Osteoblast (primary cell): ENCODE data around the gene CNPY1. TPM values are rescaled to one million over a fixed set of nuclear protein-coding genes. Genes with fewer than 3 reads are reported as not detected.

Experiments
- DNase-seq: peaks from one replicate; pipeline ENCODE4 v3.0.0; 2011; ENCODE audit warnings: low spot score, mixed read lengths; ENCODE audit not compliant: insufficient read length; ENCODE audit errors: missing footprints
- H2AFZ ChIP-seq: 2 replicates; pipeline ENCODE4 v1.6.0; 2011; ENCODE audit warnings: mild to moderate bottlenecking, low read length
- H3K27ac ChIP-seq: 2 replicates; pipeline ENCODE4 v1.5.1; 2011; ENCODE audit warnings: mild to moderate bottlenecking, low read depth, low read length, moderate library complexity
- H3K27me3 ChIP-seq: 2 replicates; pipeline ENCODE4 v1.6.0; 2012; ENCODE audit warnings: mild to moderate bottlenecking, control low read depth, inconsistent platforms, low read length, moderate library complexity; ENCODE audit not compliant: insufficient read depth
- H3K36me3 ChIP-seq: 2 replicates; pipeline ENCODE4 v1.5.1; 2011; ENCODE audit warnings: mild to moderate bottlenecking, low read length, control low read depth, moderate library complexity; ENCODE audit not compliant: insufficient read depth
- H3K4me1 ChIP-seq: 2 replicates; pipeline ENCODE4 v1.5.1; 2011; ENCODE audit warnings: mild to moderate bottlenecking, low read length, control low read depth, moderate library complexity; ENCODE audit not compliant: insufficient read depth
- H3K4me2 ChIP-seq: 2 replicates; pipeline ENCODE4 v1.6.0; 2011; ENCODE audit warnings: mild to moderate bottlenecking, low read length; ENCODE audit not compliant: insufficient read depth
- H3K4me3 ChIP-seq: fragments of 200-600 bp; sonication (generic); 3 replicates; pipeline ENCODE4 v1.5.1; 2012; ENCODE audit warnings: mild to moderate bottlenecking, low read length, inconsistent platforms; ENCODE audit not compliant: insufficient read depth
- H3K79me2 ChIP-seq: 2 replicates; pipeline ENCODE4 v1.6.0; 2012; ENCODE audit warnings: mild to moderate bottlenecking, low read length, control low read depth, inconsistent platforms; ENCODE audit not compliant: insufficient read depth
- H3K9me3 ChIP-seq: 2 replicates; pipeline ENCODE4 v1.5.1; 2011; ENCODE audit warnings: low read depth, low read length, control low read depth
- H4K20me1 ChIP-seq: 2 replicates; pipeline ENCODE4 v1.6.0; 2012; ENCODE audit warnings: mild to moderate bottlenecking, low read length, control low read depth; ENCODE audit not compliant: insufficient read depth
- CTCF ChIP-seq: IDR thresholded peaks from 2 replicates; pipeline ENCODE4 v1.5.1; 2011; ENCODE audit warnings: mild to moderate bottlenecking, low read depth, low read length, moderate library complexity; ENCODE audit errors: extremely low read depth
- total RNA-seq: library from RNA; depleted of rRNA; stranded (reverse); fragments of >200 nt; gene quantifications from 2 replicates; pipeline ENCODE4 v1.2.3, GENCODE V29; 2012

Gene CNPY1
- total RNA-seq, 1 donor, result not detected

- H3K27me3 ChIP-seq, result no peaks in the 10 kb centered on the region
- H3K4me1 ChIP-seq, result no peaks in the 10 kb centered on the region
- H4K20me1 ChIP-seq, result no peaks in the 10 kb centered on the region
- no peaks in the 10 kb centered on the region for H3K36me3 ChIP-seq
- DNase-seq, result peak; percentile 71
- no peak overlapping the region for H3K4me2 ChIP-seq
- no peak overlapping the region for H3K4me3 ChIP-seq
- no peaks in the 10 kb centered on the region for H3K9me3 ChIP-seq
- no peak for TF ChIP-seq CTCF
- H3K27ac ChIP-seq, result no peak overlapping the region
- no peaks in the 10 kb centered on the region for H3K79me2 ChIP-seq
- no peak overlapping the region for H2AFZ ChIP-seq
Observed at GRCh38 chr7:155576416-155576815, 30.1 kb upstream of the CNPY1 start.

- H3K4me1 ChIP-seq, result no peaks in the 10 kb centered on the region
- no peak overlapping the region for H2AFZ ChIP-seq
- H3K36me3 ChIP-seq, result no peaks in the 10 kb centered on the region
- no peaks in the 10 kb centered on the region for H4K20me1 ChIP-seq
- no peaks in the 10 kb centered on the region for H3K9me3 ChIP-seq
- no peaks in the 10 kb centered on the region for H3K79me2 ChIP-seq
- no peak overlapping the region for H3K4me2 ChIP-seq
- peak; percentile 47 for DNase-seq
- H3K27ac ChIP-seq, result no peak overlapping the region
- TF ChIP-seq CTCF, result no peak
- H3K27me3 ChIP-seq, result no peaks in the 10 kb centered on the region
- H3K4me3 ChIP-seq, result no peak overlapping the region
Observed at GRCh38 chr7:155574556-155575290, 28.4 kb upstream of the CNPY1 start.

GRCh38 chr7:155571581-155572345 lies 25.4 kb upstream of the CNPY1 start:
- H3K36me3 ChIP-seq, result no peaks in the 10 kb centered on the region
- DNase-seq, result no peak
- H3K4me1 ChIP-seq, result no peaks in the 10 kb centered on the region
- H2AFZ ChIP-seq, result no peak overlapping the region
- H3K9me3 ChIP-seq, result no peaks in the 10 kb centered on the region
- H3K4me3 ChIP-seq, result no peak overlapping the region
- no peaks in the 10 kb centered on the region for H3K79me2 ChIP-seq
- no peak for TF ChIP-seq CTCF
- no peaks in the 10 kb centered on the region for H4K20me1 ChIP-seq
- no peak overlapping the region for H3K27ac ChIP-seq
- no peak overlapping the region for H3K4me2 ChIP-seq
- no peaks in the 10 kb centered on the region for H3K27me3 ChIP-seq

GRCh38 chr7:155570991-155571390 lies 24.6 kb upstream of the CNPY1 start:
- no peak for DNase-seq

More at GRCh38 chr7:155570991-155571390, 24.6 kb upstream of the CNPY1 start:
- Histone ChIP-seq H3K4me1 (no peaks in the 10 kb centered on the region), H3K4me3 (no peak overlapping the region), H3K36me3 (no peaks in the 10 kb centered on the region), H3K9me3 (no peaks in the 10 kb centered on the region), H3K79me2 (no peaks in the 10 kb centered on the region), H3K4me2 (no peak overlapping the region), H4K20me1 (no peaks in the 10 kb centered on the region), H3K27ac (no peak overlapping the region), H3K27me3 (no peaks in the 10 kb centered on the region), H2AFZ (no peak overlapping the region)
- TF ChIP-seq CTCF, result no peak
